GM12878 (cell line): ENCODE measurements around the gene AGXT. TPM values are rescaled to one million over a fixed set of nuclear protein-coding genes. Genes with fewer than 3 reads are reported as not detected.

Experiments used
- ATAC-seq: fragments of 200-7000 bp; cut with Tn5 transposase; 3 replicates; pipeline ENCODE4 v1.9.1; 2020; ENCODE audit warnings: mild to moderate bottlenecking, moderate library complexity
- BruUV-seq: library from RNA; stranded (reverse); fragments of 400-500 nt; replicated peaks from 2 replicates; lab custom pipeline; 2021; lab: Mats Ljungman, UMichigan
- CTCF ChIA-PET: fragments of 300-600 bp; sonication (Branson Sonifier 250); formaldehyde crosslinking; extraction: SDS; loops from one replicate; lab custom pipeline; 2021; ENCODE audit warnings: inconsistent platforms; lab: Yijun Ruan, JAX
- POLR2A ChIA-PET: fragments of 350-600 bp; formaldehyde crosslinking; extraction: SDS; loops from one replicate; lab custom pipeline; 2021; ENCODE audit warnings: inconsistent platforms; lab: Charles Lee
- RAD21 ChIA-PET: fragments of 300-600 bp; sonication (Branson Sonifier 250); formaldehyde crosslinking; loops from one replicate; lab custom pipeline; 2023; ENCODE audit warnings: antibody characterized with exemption; ENCODE audit not compliant: unreplicated experiment; lab: Charles Lee
- SMC1A ChIA-PET: fragments of 300-600 bp; sonication (Branson Sonifier 250); formaldehyde crosslinking; loops from one replicate; lab custom pipeline; 2023; ENCODE audit not compliant: unreplicated experiment, uncharacterized antibody; lab: Charles Lee
- DNase-seq: peaks from one replicate; pipeline ENCODE4 v3.0.0-alpha.2; 2011; ENCODE audit warnings: low read depth, low spot score
- FAIRE-seq: peaks from 3 replicates; lab custom pipeline; 2011; peaks lifted over from hg19 to GRCh38; lab: Jason Lieb, UNC
- H2AFZ ChIP-seq: 2 replicates; pipeline ENCODE4 v1.6.0; 2011; ENCODE audit warnings: low read depth, low read length, control low read depth; ENCODE audit not compliant: control insufficient read depth
- H3K27ac ChIP-seq: 2 replicates; pipeline ENCODE4 v1.5.1; 2011; ENCODE audit warnings: control low read depth; ENCODE audit not compliant: control insufficient read depth, insufficient read depth
- H3K27me3 ChIP-seq, 2 experiments: replicated peaks in 1 of 2; 2 replicates each; pipeline versions ENCODE4 v1.6.0 to v1.6.1; 2011; ENCODE audit warnings: low read length in 1 of 2; ENCODE audit not compliant: control insufficient read depth in 2 of 2, insufficient read depth in 2 of 2
- H3K36me3 ChIP-seq, 2 experiments: 2 replicates each; pipeline ENCODE4 v1.5.1; 2011; ENCODE audit warnings: low read length in 1 of 2; ENCODE audit not compliant: control insufficient read depth in 2 of 2, insufficient read depth in 2 of 2
- H3K4me1 ChIP-seq: 2 replicates; pipeline ENCODE4 v1.6.1; 2011; ENCODE audit warnings: mild to moderate bottlenecking, low read length, moderate library complexity, mixed read lengths; ENCODE audit not compliant: control insufficient read depth, insufficient read depth
- H3K4me2 ChIP-seq: 2 replicates; pipeline ENCODE4 v1.6.0; 2011; ENCODE audit warnings: control low read depth; ENCODE audit not compliant: control insufficient read depth, insufficient read depth
- H3K4me3 ChIP-seq: fragments of 200-600 bp; sonication (generic); 2 replicates; pipeline ENCODE4 v1.5.1; 2016
- H3K79me2 ChIP-seq: 2 replicates; pipeline ENCODE4 v1.6.0; 2011; ENCODE audit warnings: low read length; ENCODE audit not compliant: control insufficient read depth, insufficient read depth
- H3K9ac ChIP-seq: 2 replicates; pipeline ENCODE4 v1.8.0; 2011; ENCODE audit warnings: low read length, control low read depth, mixed read lengths; ENCODE audit not compliant: control insufficient read depth, insufficient read depth
- H3K9me3 ChIP-seq: replicated peaks from 3 replicates; pipeline ENCODE4 v1.5.1; 2011; ENCODE audit warnings: mild to moderate bottlenecking, low read length; ENCODE audit not compliant: control insufficient read depth, insufficient read depth
- H4K20me1 ChIP-seq: 2 replicates; pipeline ENCODE4 v1.6.0; 2011; ENCODE audit not compliant: control insufficient read depth, insufficient read depth
- BCL3 ChIP-seq: IDR thresholded peaks from 2 replicates; pipeline ENCODE4 v1.6.1; 2011; ENCODE audit warnings: borderline replicate concordance, low read depth, mild to moderate bottlenecking, moderate library complexity, low read length; ENCODE audit not compliant: insufficient read depth, poor library complexity, severe bottlenecking
- POLR2A ChIP-seq: IDR thresholded peaks from 2 replicates; pipeline ENCODE4 v1.6.1; 2011; ENCODE audit warnings: low read depth, mild to moderate bottlenecking, low read length
- POU2F2 ChIP-seq: IDR thresholded peaks from 3 replicates; pipeline ENCODE4 v1.6.1; 2011; ENCODE audit warnings: low read depth, mild to moderate bottlenecking, low read length, borderline replicate concordance
- SMAD1 ChIP-seq: fragments of 450-650 bp; IDR thresholded peaks from 2 replicates; pipeline ENCODE4 v1.6.1; 2018; ENCODE audit warnings: mild to moderate bottlenecking, low read depth; ENCODE audit not compliant: partially characterized antibody
- WGBS: methylation state at CpG from one replicate; pipeline ENCODE4 v1.1.6; 2016; ENCODE audit warnings: low lambda C conversion rate; ENCODE audit not compliant: insufficient replicate concordance, insufficient coverage; ENCODE audit errors: missing lambda C conversion rate; 5-methylcytosine and 5-hydroxymethylcytosine counted together
- in situ Hi-C: fragments of 300-500 bp; cut with MboI; formaldehyde crosslinking; loops from 9 replicates; pipeline ENCODE4 v1.14.3; 2018; ENCODE audit warnings: mixed read lengths
- intact Hi-C: fragments of 100-400 bp; cut with micrococcal nuclease; formaldehyde crosslinking; loops from one replicate; pipeline ENCODE4 v1.14.2; 2022; ENCODE audit not compliant: unreplicated experiment
- polyA plus RNA-seq, 11 experiments: library from polyadenylated mRNA; depleted of rRNA in 4 of 11; unstranded in 6 of 11; stranded (reverse) in 5 of 11; fragments of >200 nt; fragmentation: Nextera tagmentation in 4 of 11; fragmentation: Illumina TruSeq in 1 of 11; extraction: Ambion mirVana in 4 of 11; extraction: Trizol in 1 of 11; gene quantifications; 1 replicate in 1 of 11; 2 replicates in 10 of 11; pipeline versions ENCODE4 v1.2.1 to v1.2.3, GENCODE V29; 2011 to 2016; ENCODE audit warnings: inconsistent platforms in 2 of 11, missing spikeins in 2 of 11, low read depth in 1 of 11
- total RNA-seq, 4 experiments: library from RNA; depleted of rRNA in 3 of 4; stranded (reverse); fragments of >200 nt in 3 of 4; fragmentation: Illumina TruSeq in 1 of 4; extraction: Trizol in 1 of 4; gene quantifications; 2 replicates each; pipeline versions ENCODE4 v1.2.1 to v1.2.3, GENCODE V29; 2013 to 2021

Gene AGXT
- total and polyA plus RNA-seq, 10 of the 15 experiments (the other 5 are each of a cell fraction or from before 2014, with no cell fraction given), result 0.18 TPM; not detected in 9

GRCh38 chr2:240928476-240929363 lies 60.1 kb downstream of the AGXT start:
- FAIRE-seq (no peak), DNase-seq (no peak), ATAC-seq (no peak)
- ChIA-PET POLR2A (no interaction called here), CTCF (no interaction called here), RAD21 (no interaction called here), SMC1A (no interaction called here)
- no peaks in the 10 kb centered on the region; the same call in 2 of the 3 replicates for H3K9me3 ChIP-seq
- H3K4me1 ChIP-seq, result no peaks in the 10 kb centered on the region
- H2AFZ ChIP-seq, result no peak overlapping the region
- 41% methylated on average over 24 of the region's 24 CpGs for WGBS
- no peak overlapping the region for H3K4me2 ChIP-seq
- no peak for TF ChIP-seq POLR2A
- TF ChIP-seq POU2F2, result no peak
- no peak for TF ChIP-seq BCL3
- TF ChIP-seq SMAD1, result no peak
- H3K27me3 ChIP-seq, result peaks cover 0 to 2% of the 10 kb centered on the region in 2 experiments; a peak in 2 of 4 replicates
- no peaks in the 10 kb centered on the region for H4K20me1 ChIP-seq
- H3K9ac ChIP-seq, result no peak overlapping the region
- no peaks in the 10 kb centered on the region for H3K36me3 ChIP-seq
- in situ Hi-C loops, result no loop called here
- BruUV-seq, result no TSS peak
- H3K4me3 ChIP-seq, result no peak overlapping the region
- H3K79me2 ChIP-seq, result no peaks in the 10 kb centered on the region
- intact Hi-C loops, result no loop called here
- no peak overlapping the region for H3K27ac ChIP-seq
